GM10248 (cell line): ENCODE data around the gene ZNF70.

ENCODE experiments used
- CTCF ChIA-PET: fragments of 300-600 bp; sonication (Branson Sonifier 250); formaldehyde crosslinking; extraction: SDS; loops from one replicate; lab custom pipeline; 2021; ENCODE audit warnings: antibody characterized with exemption; lab: Yijun Ruan, JAX
- POLR2A ChIA-PET: fragments of 350-650 bp; sonication (Branson Sonifier 250); formaldehyde crosslinking; extraction: SDS; loops from one replicate; lab custom pipeline; 2020; ENCODE audit warnings: antibody characterized with exemption; lab: Yijun Ruan, JAX
- DNase-seq: peaks from one replicate; pipeline ENCODE4 v3.0.0; 2012; ENCODE audit errors: extremely low spot score
- CTCF ChIP-seq: IDR thresholded peaks from 2 replicates; pipeline ENCODE4 v1.5.1; 2012; ENCODE audit warnings: mild to moderate bottlenecking, low read depth; ENCODE audit errors: extremely low read depth, missing control alignments, control extremely low read depth

ZNF70 gene

DNA sequence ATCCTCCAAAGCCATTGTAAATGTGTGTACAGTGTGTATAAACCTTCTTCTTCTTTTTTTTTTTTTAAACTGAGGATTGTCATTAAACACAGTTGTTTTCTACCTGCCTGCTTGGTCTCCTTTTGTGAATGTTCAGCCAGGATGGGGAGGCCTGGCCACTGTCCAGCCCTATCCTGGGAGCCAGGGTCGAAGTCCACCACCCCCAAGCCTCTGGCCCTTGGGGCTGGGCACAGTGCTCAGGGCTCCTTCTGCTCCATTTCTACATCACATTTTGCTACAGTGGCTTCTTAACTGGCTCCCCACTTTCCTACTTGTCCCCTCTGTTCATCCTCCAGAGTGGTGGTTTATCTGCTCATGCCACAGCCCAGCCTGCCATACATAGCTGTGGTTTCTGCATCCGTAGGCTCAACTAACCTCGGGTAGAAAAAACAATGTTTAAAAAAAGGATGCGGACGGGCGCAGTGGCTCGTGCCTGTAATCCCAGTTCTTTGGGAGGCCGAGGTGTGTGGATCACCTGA is 33.4 kb upstream of the ZNF70 start:
- POLR2A ChIA-PET: no interaction called here
- DNase-seq: no peak
- TF ChIP-seq CTCF: no peak
- CTCF ChIA-PET: no interaction called here

- no peak for TF ChIP-seq CTCF
These were observed 32.6 kb upstream of the ZNF70 start for GRCh38 chr22:23783265-23784150.

GRCh38 chr22:23782703-23783102 is 31.8 kb upstream of the ZNF70 start:
- CTCF ChIA-PET: interaction anchor here (1.4 kb wide), 1 partner anchor 11 kb away, joined by 5 read pairs; no protein-coding TSS in a partner anchor
- POLR2A ChIA-PET: no interaction called here
- no peak for TF ChIP-seq CTCF
- DNase-seq: no peak

More at GRCh38 chr22:23783265-23784150, 32.6 kb upstream of the ZNF70 start:
- DNase-seq: no peak
- POLR2A ChIA-PET: no interaction called here
- CTCF ChIA-PET: no interaction called here

GRCh38 chr22:23782252-23782651 is 31.3 kb upstream of the ZNF70 start:
- no peak for TF ChIP-seq CTCF
- CTCF ChIA-PET: interaction anchor here (1.4 kb wide), 1 partner anchor 11 kb away, joined by 5 read pairs; no protein-coding TSS in a partner anchor
- no peak for DNase-seq
- POLR2A ChIA-PET: no interaction called here

DNA sequence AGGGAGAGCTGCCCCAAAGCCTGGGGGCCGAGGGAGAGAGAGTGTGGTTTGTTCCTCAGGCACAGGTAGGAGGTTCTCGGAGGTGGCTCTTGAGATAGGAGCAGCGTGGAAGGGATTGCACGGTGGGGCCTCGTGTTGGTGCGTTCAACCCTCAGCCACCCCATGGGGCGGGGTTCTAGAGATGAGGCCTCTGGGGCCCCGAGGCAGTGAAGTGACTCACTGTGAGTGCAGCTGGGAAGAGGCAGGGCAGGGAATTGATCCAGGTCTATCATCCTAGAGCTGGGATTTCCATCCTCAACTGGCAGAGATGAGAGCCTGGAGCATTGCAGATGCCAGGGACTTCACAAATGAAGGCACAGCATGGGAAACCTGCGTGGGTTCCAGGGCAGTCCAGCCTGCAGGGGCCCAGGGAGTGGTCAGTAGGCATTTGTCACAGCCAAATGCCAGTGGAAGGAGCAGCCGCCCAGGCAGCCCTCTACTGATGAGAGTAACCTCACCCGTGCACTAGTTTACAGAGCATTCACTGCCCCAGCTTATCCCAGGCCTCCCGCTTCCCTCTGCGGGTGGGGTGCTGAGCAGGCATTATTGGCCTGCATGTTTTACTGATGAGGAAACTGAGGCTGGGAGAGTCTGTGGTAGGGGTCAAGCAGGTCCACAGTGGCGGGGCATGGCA is 30.7 kb upstream of the ZNF70 start:
- POLR2A ChIA-PET: no interaction called here
- CTCF ChIA-PET: interaction anchor here (1.4 to 3.1 kb wide), 3 partner anchors 8 to 11 kb away, joined by 5 to 10 read pairs (median 5); no protein-coding TSS in a partner anchor
- TF ChIP-seq CTCF: no peak
- no peak for DNase-seq

GRCh38 chr22:23781065-23781464 is 30.2 kb upstream of the ZNF70 start:
- ChIA-PET CTCF (interaction anchor here (2.2 to 3.1 kb wide), 2 partner anchors 8 to 10 kb away, joined by 5 to 10 read pairs; no protein-coding TSS in a partner anchor), POLR2A (no interaction called here)
- DNase-seq: no peak
- TF ChIP-seq CTCF: no peak
